Hepatocyte (in vitro differentiated cells): Measurements from ENCODE around the gene ZNF283. TPM values are rescaled to one million over a fixed set of nuclear protein-coding genes. Genes with fewer than 3 reads are reported as not detected.

Source experiments
- DNase-seq: peaks from one replicate; pipeline ENCODE4 v3.0.0-alpha.2; 2016; ENCODE audit warnings: low spot score
- H2AFZ ChIP-seq: fragments of 200-600 bp; sonication (generic); 2 replicates; pipeline ENCODE4 v1.6.0; 2016; ENCODE audit warnings: antibody characterized with exemption, mild to moderate bottlenecking
- H3K27ac ChIP-seq: fragments of 200-600 bp; sonication (generic); 2 replicates; pipeline ENCODE4 v1.5.1; 2016; ENCODE audit warnings: mild to moderate bottlenecking
- H3K27me3 ChIP-seq: fragments of 200-600 bp; sonication (generic); 2 replicates; pipeline ENCODE4 v1.6.1; 2016
- H3K36me3 ChIP-seq: fragments of 200-600 bp; sonication (generic); replicated peaks from 2 replicates; pipeline ENCODE4 v1.5.1; 2016; ENCODE audit warnings: low read depth; ENCODE audit not compliant: insufficient read depth
- H3K4me1 ChIP-seq: fragments of 200-600 bp; sonication (generic); 2 replicates; pipeline ENCODE4 v1.5.1; 2016; ENCODE audit warnings: mild to moderate bottlenecking, moderate library complexity; ENCODE audit not compliant: insufficient read depth
- H3K4me2 ChIP-seq: fragments of 200-600 bp; sonication (generic); 2 replicates; pipeline ENCODE4 v1.6.0; 2016
- H3K4me3 ChIP-seq: fragments of 200-600 bp; sonication (generic); 2 replicates; pipeline ENCODE4 v1.5.1; 2016; ENCODE audit warnings: mild to moderate bottlenecking
- H3K79me2 ChIP-seq: fragments of 200-600 bp; sonication (generic); 2 replicates; pipeline ENCODE4 v1.6.0; 2017; ENCODE audit warnings: mild to moderate bottlenecking
- H3K9me2 ChIP-seq: fragments of 200-600 bp; sonication (generic); replicated peaks from 2 replicates; pipeline ENCODE4 v1.6.0; 2017; ENCODE audit warnings: mild to moderate bottlenecking; ENCODE audit not compliant: insufficient read depth
- H3K9me3 ChIP-seq: fragments of 200-600 bp; sonication (generic); 2 replicates; pipeline ENCODE4 v1.5.1; 2016; ENCODE audit warnings: low read depth, mild to moderate bottlenecking
- H4K20me1 ChIP-seq: fragments of 200-600 bp; sonication (generic); 2 replicates; pipeline ENCODE4 v1.6.0; 2016; ENCODE audit warnings: mild to moderate bottlenecking; ENCODE audit not compliant: insufficient read depth, poor library complexity, severe bottlenecking
- EZH2 ChIP-seq: fragments of 200-600 bp; sonication (generic); IDR thresholded peaks from 2 replicates; pipeline ENCODE4 v1.6.1; 2016; ENCODE audit warnings: antibody characterized with exemption, mild to moderate bottlenecking, borderline replicate concordance
- EZH2phosphoT487 ChIP-seq: fragments of 200-600 bp; sonication (generic); IDR thresholded peaks from one replicate; pipeline ENCODE4 v1.6.1; 2018; ENCODE audit warnings: antibody characterized with exemption, mild to moderate bottlenecking, low read depth, moderate library complexity; ENCODE audit not compliant: unreplicated experiment, severe bottlenecking
- WGBS: methylation state at CpG from one replicate; pipeline ENCODE4 v1.1.6; 2016; ENCODE audit warnings: low lambda C conversion rate; ENCODE audit errors: missing lambda C conversion rate; 5-methylcytosine and 5-hydroxymethylcytosine counted together
- polyA plus RNA-seq: library from polyadenylated mRNA; unstranded; fragments of >200 nt; fragmentation: Nextera tagmentation; extraction: Ambion mirVana; gene quantifications from 2 replicates; pipeline ENCODE4 v1.2.1, GENCODE V29; 2016
- total RNA-seq: library from RNA; depleted of rRNA; stranded (reverse); fragments of >200 nt; gene quantifications from 2 replicates; pipeline ENCODE4 v1.2.3, GENCODE V29; 2014
- TF ChIP-seq, protein P1 (sequence below): fragments of 200-600 bp; sonication (generic); IDR thresholded peaks from 2 replicates; pipeline ENCODE4 v1.5.1; 2016; ENCODE audit warnings: antibody characterized with exemption, mild to moderate bottlenecking; ENCODE audit not compliant: poor library complexity

ZNF283 gene
- 7.6 and 10.7 TPM in 2 replicates for total RNA-seq
- polyA plus RNA-seq = 1.8 and 2.1 TPM in 2 replicates

DNA sequence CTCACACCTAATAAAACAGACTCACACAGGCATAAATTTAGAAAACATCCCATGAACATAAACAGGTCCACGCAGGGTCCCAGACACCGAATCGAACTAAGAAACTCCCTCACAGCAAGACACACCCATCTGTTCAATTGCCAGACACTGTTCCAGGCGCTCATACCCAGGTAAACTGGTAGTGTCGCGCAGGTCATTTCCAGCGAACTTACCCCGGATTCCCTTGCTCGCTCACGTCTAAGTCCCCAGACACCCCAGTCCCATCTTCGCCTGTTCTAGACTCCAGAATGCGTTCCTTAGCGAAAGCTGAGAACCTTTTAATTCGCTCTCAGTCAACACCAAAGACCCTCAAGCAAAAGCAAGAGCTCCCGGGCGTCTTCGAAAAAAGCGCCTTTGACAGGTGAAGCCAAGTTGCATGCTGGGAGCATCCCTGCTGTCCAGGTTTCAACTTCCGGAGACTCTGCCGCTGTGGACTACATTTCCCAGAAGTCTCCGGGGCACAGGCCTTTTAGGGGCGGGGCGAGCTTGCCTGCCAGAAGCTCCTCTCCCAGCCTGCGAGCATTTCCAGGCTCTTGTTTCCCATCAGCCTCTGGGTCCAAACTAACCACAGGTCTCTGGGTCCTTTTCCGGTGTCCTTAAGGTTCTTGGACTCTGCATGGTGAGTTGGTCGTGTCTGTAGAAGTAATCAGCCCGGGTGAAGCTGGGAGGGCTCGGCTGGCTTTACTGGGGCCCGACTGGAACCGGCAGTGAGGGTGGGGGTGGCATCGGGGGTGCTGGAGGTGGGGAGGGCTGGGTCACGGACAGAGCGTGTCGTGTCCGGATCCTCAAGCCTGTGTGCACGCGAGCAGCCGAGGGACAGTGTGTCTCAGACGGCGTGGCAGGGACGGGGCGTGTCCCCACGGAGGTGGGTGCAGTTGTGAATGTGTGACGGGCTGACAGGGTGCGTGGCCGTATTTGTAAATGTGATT lies at the start of gene ZNF283:
Gene ZNF283 (plus strand): TSS at position 535 of the 968 bp plus-strand sequence. CDS start 6,184 bp downstream, outside the sequence.
- H3K9me2 ChIP-seq = no peaks in the 10 kb centered on the region
- DNase-seq = peak; percentile 90
- peak within 1 kb of the TSS; percentile 87 for H2AFZ ChIP-seq
- no peaks in the 10 kb centered on the region for H3K79me2 ChIP-seq
- H3K27me3 ChIP-seq = no peaks in the 10 kb centered on the region
- peak within 1 kb of the TSS; percentile 34 for H3K4me3 ChIP-seq
- H3K9me3 ChIP-seq = no peaks in the 10 kb centered on the region
- peak within 1 kb of the TSS; percentile 77 for H3K4me2 ChIP-seq
- no peaks in the 10 kb centered on the region for H3K4me1 ChIP-seq
- H3K27ac ChIP-seq = peak within 1 kb of the TSS; percentile 80
- TF ChIP-seq, protein P1, sequence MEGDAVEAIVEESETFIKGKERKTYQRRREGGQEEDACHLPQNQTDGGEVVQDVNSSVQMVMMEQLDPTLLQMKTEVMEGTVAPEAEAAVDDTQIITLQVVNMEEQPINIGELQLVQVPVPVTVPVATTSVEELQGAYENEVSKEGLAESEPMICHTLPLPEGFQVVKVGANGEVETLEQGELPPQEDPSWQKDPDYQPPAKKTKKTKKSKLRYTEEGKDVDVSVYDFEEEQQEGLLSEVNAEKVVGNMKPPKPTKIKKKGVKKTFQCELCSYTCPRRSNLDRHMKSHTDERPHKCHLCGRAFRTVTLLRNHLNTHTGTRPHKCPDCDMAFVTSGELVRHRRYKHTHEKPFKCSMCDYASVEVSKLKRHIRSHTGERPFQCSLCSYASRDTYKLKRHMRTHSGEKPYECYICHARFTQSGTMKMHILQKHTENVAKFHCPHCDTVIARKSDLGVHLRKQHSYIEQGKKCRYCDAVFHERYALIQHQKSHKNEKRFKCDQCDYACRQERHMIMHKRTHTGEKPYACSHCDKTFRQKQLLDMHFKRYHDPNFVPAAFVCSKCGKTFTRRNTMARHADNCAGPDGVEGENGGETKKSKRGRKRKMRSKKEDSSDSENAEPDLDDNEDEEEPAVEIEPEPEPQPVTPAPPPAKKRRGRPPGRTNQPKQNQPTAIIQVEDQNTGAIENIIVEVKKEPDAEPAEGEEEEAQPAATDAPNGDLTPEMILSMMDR = no peak
- no peak for TF ChIP-seq EZH2phosphoT487
- TF ChIP-seq EZH2 = no peak
- H3K36me3 ChIP-seq = no peaks in the 10 kb centered on the region
- no peaks in the 10 kb centered on the region for H4K20me1 ChIP-seq
- WGBS = 51% methylated on average over 45 of the region's 46 CpGs

DNA sequence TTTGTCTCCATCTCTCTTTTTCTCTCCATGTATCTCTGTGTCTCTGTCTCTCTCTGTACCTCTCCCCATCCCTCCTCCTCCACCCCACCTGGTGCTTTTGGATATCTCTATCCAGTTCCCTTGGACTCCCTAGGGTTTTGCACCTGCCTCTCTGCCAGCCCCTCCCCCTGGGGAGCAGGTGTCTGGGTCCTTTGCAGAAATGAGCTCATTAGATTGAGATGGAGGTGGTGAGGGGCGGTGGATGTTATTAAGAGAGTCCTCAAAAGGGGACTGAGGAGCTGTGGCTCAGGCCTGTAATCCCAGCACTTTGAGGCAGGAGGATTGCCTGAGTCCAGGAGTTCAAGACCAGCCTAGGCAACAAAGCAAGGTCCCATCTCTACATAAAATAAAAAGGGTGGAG lies 48.5 kb upstream of the ZNF283 start:
- DNase-seq = no peak
- Histone ChIP-seq H3K36me3 (no peaks in the 10 kb centered on the region), H2AFZ (no peak overlapping the region), H4K20me1 (no peaks in the 10 kb centered on the region), H3K27me3 (no peaks in the 10 kb centered on the region), H3K79me2 (no peaks in the 10 kb centered on the region), H3K27ac (no peak overlapping the region), H3K4me3 (no peak overlapping the region), H3K4me1 (peaks cover 15% of the 10 kb centered on the region), H3K9me2 (no peaks in the 10 kb centered on the region), H3K9me3 (no peaks in the 10 kb centered on the region), H3K4me2 (no peak overlapping the region)
- 85% methylated on average over 1 of the region's 1 CpG for WGBS
- TF ChIP-seq EZH2phosphoT487 (no peak), EZH2 (no peak)
- TF ChIP-seq, protein P1 = no peak

DNA sequence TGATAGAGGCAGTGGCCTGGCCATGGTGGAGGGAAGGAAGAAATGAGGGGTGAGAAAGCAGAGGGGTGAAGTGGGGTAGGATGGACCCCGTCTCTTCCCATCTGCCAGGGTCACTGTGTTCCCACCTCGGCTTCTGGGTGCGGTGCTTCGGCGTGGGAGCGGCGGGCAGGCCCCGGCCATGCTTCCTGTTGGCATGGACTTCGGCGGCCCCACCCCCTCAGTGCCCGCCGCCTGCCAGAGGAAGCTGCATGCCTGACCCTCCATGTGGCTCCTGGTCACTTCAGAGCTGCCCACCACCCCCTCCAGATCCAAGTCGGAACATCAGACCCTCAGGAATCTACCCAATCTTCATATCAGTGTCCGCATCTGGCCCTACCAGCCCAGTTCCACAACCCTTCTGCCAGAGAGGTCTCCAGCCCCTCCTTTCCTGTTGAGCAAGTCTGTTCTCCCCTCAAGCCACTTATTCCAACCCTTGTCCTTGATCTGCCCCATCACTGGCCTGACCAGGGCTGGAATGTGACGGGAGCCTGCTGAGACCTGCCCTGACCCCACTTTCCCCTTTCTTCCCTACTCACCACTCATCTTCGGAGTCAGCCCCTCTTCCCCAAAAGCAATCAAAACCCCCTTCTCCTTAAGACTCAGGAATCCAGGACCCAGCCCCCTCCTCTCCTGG lies 47.8 kb upstream of the ZNF283 start:
- no peak overlapping the region for H3K27ac ChIP-seq
- H3K36me3 ChIP-seq = no peaks in the 10 kb centered on the region
- H3K9me2 ChIP-seq = no peaks in the 10 kb centered on the region
- no peaks in the 10 kb centered on the region for H3K9me3 ChIP-seq
- peak; percentile 3 for DNase-seq
- no peaks in the 10 kb centered on the region for H4K20me1 ChIP-seq
- WGBS = 81% methylated on average over 13 of the region's 16 CpGs
- no peak overlapping the region for H3K4me3 ChIP-seq
- no peaks in the 10 kb centered on the region for H3K79me2 ChIP-seq
- no peak overlapping the region for H2AFZ ChIP-seq
- H3K27me3 ChIP-seq = no peaks in the 10 kb centered on the region
- H3K4me2 ChIP-seq = peak overlapping the region; percentile 53
- peaks cover 9% of the 10 kb centered on the region for H3K4me1 ChIP-seq
- TF ChIP-seq, protein P1 = no peak
- TF ChIP-seq EZH2 (no peak), EZH2phosphoT487 (no peak)
